HCT116 (cell line): Measurements from ENCODE around the gene MBTPS1. TPM values are rescaled to one million over a fixed set of nuclear protein-coding genes. Genes with fewer than 3 reads are reported as not detected.

Experiments
- ATAC-seq: fragments of 200-7000 bp; cut with Tn5 transposase; 2 replicates; pipeline ENCODE4 v1.9.1; 2020; ENCODE audit warnings: mild to moderate bottlenecking, moderate library complexity
- BruUV-seq: library from RNA; stranded (reverse); fragments of 400-500 nt; replicated peaks from 2 replicates; lab custom pipeline; 2021; lab: Mats Ljungman, UMichigan
- CTCF ChIA-PET: fragments of 300-600 bp; sonication (Branson Sonifier 250); formaldehyde crosslinking; loops from one replicate; lab custom pipeline; 2021; ENCODE audit warnings: antibody characterized with exemption; lab: Charles Lee
- POLR2A ChIA-PET: fragments of 300-600, 350-600 bp; sonication (Branson Sonifier 250); formaldehyde crosslinking; loops from one replicate; lab custom pipeline; 2021; ENCODE audit warnings: antibody characterized with exemption; lab: Charles Lee
- RAD21 ChIA-PET, 2 experiments: fragments of 300-600 bp; sonication (Branson Sonifier 250); formaldehyde crosslinking; loops; one replicate each; lab custom pipeline; 2023; ENCODE audit warnings: low total read pairs in 2 of 2; ENCODE audit not compliant: uncharacterized antibody in 2 of 2, unreplicated experiment in 2 of 2, low non-redundant PET in 1 of 2; lab: Charles Lee
- DNase-seq: peaks from one replicate; pipeline ENCODE4 v3.0.0-alpha.2; 2010; ENCODE audit warnings: low read depth, low spot score
- H2AFZ ChIP-seq: fragments of 200-600 bp; shearing (Covaris generic), sonication (generic); 2 replicates; pipeline ENCODE4 v1.6.1; 2017; ENCODE audit warnings: low read depth, mixed run types, mixed read lengths, antibody characterized with exemption, low read length; ENCODE audit not compliant: poor library complexity, severe bottlenecking
- H3K27ac ChIP-seq: 2 replicates; pipeline ENCODE4 v1.5.1; 2012; ENCODE audit warnings: low read depth, low read length
- H3K27me3 ChIP-seq: fragments of 200-600 bp; sonication (generic); 2 replicates; pipeline ENCODE4 v1.6.1; 2016; ENCODE audit warnings: mixed run types, low read length, mixed read lengths; ENCODE audit not compliant: insufficient read depth
- H3K36me3 ChIP-seq, 2 experiments: fragments of 200-500 bp in 1 of 2; fragments of 200-600 bp in 1 of 2; sonication (Bioruptor generic) in 1 of 2; sonication (generic) in 1 of 2; 2 replicates each; pipeline versions ENCODE4 v1.5.1 to v1.6.1; 2014 to 2016; ENCODE audit warnings: low read length in 2 of 2, inconsistent platforms in 1 of 2, mixed read lengths in 1 of 2, mixed run types in 1 of 2; ENCODE audit not compliant: insufficient read depth in 2 of 2, control insufficient read depth in 1 of 2
- H3K4me1 ChIP-seq, 2 experiments: fragments of 200-600 bp in 1 of 2; sonication (generic) in 1 of 2; 2 replicates each; pipeline versions ENCODE4 v1.5.1 to v1.6.1; 2012 to 2017; ENCODE audit warnings: low read length in 2 of 2, inconsistent platforms in 1 of 2, mild to moderate bottlenecking in 1 of 2, mixed read lengths in 1 of 2, mixed run types in 1 of 2, moderate library complexity in 1 of 2; ENCODE audit not compliant: insufficient read depth in 2 of 2, control insufficient read depth in 1 of 2
- H3K4me2 ChIP-seq: fragments of 200-600 bp; sonication (generic); 2 replicates; pipeline ENCODE4 v1.6.1; 2017; ENCODE audit warnings: mixed run types, low read length, mixed read lengths
- H3K4me3 ChIP-seq, 2 experiments: fragments of 200-600 bp in 1 of 2; sonication (generic) in 1 of 2; replicated peaks in 1 of 2; 2 replicates each; pipeline ENCODE4 v1.5.1; 2011 to 2016; ENCODE audit warnings: low read length in 2 of 2, control low read depth in 1 of 2, low read depth in 1 of 2, mild to moderate bottlenecking in 1 of 2, mixed read lengths in 1 of 2, mixed run types in 1 of 2
- H3K79me2 ChIP-seq: fragments of 200-600 bp; sonication (generic); 2 replicates; pipeline ENCODE4 v1.6.1; 2017; ENCODE audit warnings: mild to moderate bottlenecking, mixed run types, low read length, moderate library complexity, mixed read lengths; ENCODE audit not compliant: insufficient read depth
- H3K9ac ChIP-seq: fragments of 200-600 bp; sonication (generic); 2 replicates; pipeline ENCODE4 v1.6.1; 2016; ENCODE audit warnings: low read length, mixed read lengths
- H3K9me2 ChIP-seq: fragments of 200-600 bp; sonication (generic), shearing (Covaris generic); 2 replicates; pipeline ENCODE4 v1.6.1; 2017; ENCODE audit warnings: mixed run types, mild to moderate bottlenecking, moderate library complexity; ENCODE audit not compliant: insufficient read depth
- H3K9me3 ChIP-seq, 2 experiments: fragments of 200-500 bp in 1 of 2; fragments of 200-600 bp in 1 of 2; sonication (Bioruptor generic) in 1 of 2; sonication (generic) in 1 of 2; 2 replicates each; pipeline ENCODE4 v1.6.1; 2014 to 2017; ENCODE audit warnings: low read length in 2 of 2, mixed read lengths in 2 of 2, inconsistent platforms in 1 of 2, low read depth in 1 of 2, mild to moderate bottlenecking in 1 of 2, mixed run types in 1 of 2, moderate library complexity in 1 of 2; ENCODE audit not compliant: control insufficient read depth in 1 of 2, insufficient read depth in 1 of 2
- H4K20me1 ChIP-seq: fragments of 200-600 bp; sonication (generic), shearing (Covaris generic); 2 replicates; pipeline ENCODE4 v1.6.1; 2017; ENCODE audit warnings: mixed run types, mild to moderate bottlenecking, moderate library complexity; ENCODE audit not compliant: insufficient read depth
- ELF1 ChIP-seq: IDR thresholded peaks from 2 replicates; pipeline ENCODE4 v1.6.1; 2012; ENCODE audit warnings: low read depth, borderline replicate concordance
- EZH2 ChIP-seq: fragments of 200-600 bp; sonication (generic); IDR thresholded peaks from 2 replicates; pipeline ENCODE4 v1.6.1; 2017; ENCODE audit warnings: antibody characterized with exemption, mixed run types
- EZH2phosphoT487 ChIP-seq: fragments of 200-600 bp; IDR thresholded peaks from 2 replicates; pipeline ENCODE4 v1.6.1; 2018; ENCODE audit warnings: antibody characterized with exemption, borderline replicate concordance
- FOSL1 ChIP-seq: IDR thresholded peaks from 2 replicates; pipeline ENCODE4 v1.6.1; 2012; ENCODE audit warnings: low read depth
- POLR2A ChIP-seq: IDR thresholded peaks from 2 replicates; pipeline ENCODE4 v1.7.0; 2011; ENCODE audit warnings: borderline replicate concordance; ENCODE audit not compliant: insufficient read depth, insufficient read length; ENCODE audit errors: extremely low read depth
- POLR2AphosphoS5 ChIP-seq: IDR thresholded peaks from 2 replicates; pipeline ENCODE4 v1.6.1; 2011; ENCODE audit warnings: mild to moderate bottlenecking, low read depth, low read length, moderate library complexity
- SIN3A ChIP-seq: IDR thresholded peaks from 2 replicates; pipeline ENCODE4 v1.6.1; 2012; ENCODE audit warnings: low read depth
- TCF7L2 ChIP-seq: IDR thresholded peaks from 2 replicates; pipeline ENCODE4 v1.7.0; 2011; ENCODE audit warnings: borderline replicate concordance, inconsistent platforms; ENCODE audit not compliant: insufficient read depth, insufficient read length; ENCODE audit errors: extremely low read depth
- ZBTB33 ChIP-seq: IDR thresholded peaks from 2 replicates; pipeline ENCODE4 v1.6.1; 2011; ENCODE audit warnings: mild to moderate bottlenecking, low read length, moderate library complexity; ENCODE audit not compliant: insufficient replicate concordance; ENCODE audit errors: extremely low read depth
- intact Hi-C: fragments of 100-400 bp; cut with micrococcal nuclease; formaldehyde crosslinking; loops from 2 replicates; pipeline ENCODE4 v1.10.0; 2022
- total RNA-seq: library from RNA; stranded (reverse); gene quantifications from one replicate; pipeline ENCODE4 v1.2.1, GENCODE V29; 2021; ENCODE audit not compliant: unreplicated experiment

MBTPS1 gene
- total RNA-seq, 1 experiment from 2014 or later = 111 TPM

DNA sequence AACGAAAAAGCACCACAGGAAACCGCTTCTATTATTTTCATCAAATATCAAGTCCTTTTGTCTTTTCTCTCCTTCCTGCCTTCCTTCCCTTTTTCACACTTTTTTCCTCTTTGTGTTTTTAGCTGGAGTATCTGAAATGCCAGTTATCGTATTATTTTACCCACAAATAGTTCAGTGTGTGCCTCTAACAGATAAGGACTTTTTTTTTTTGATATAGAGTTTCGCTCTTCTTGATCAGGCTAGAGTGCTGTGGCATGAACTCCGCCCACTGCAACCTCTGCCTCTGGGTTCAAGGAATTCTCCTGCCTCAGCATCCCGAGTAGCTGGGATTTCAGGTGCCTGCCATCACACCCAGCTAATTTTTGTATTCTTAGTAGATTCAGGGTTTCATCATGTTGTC lies 39.0 kb upstream of the MBTPS1 start:
- Histone ChIP-seq H3K4me1 (peaks cover 0 to 10% of the 10 kb centered on the region in 2 experiments; a peak in 2 of 4 replicates), H3K79me2 (no peaks in the 10 kb centered on the region), H3K9ac (no peak overlapping the region), H4K20me1 (no peaks in the 10 kb centered on the region), H2AFZ (no peak overlapping the region), H3K27ac (no peak overlapping the region), H3K27me3 (peaks cover 7% of the 10 kb centered on the region; the same call in 1 of the 2 replicates), H3K9me3 (no peaks in the 10 kb centered on the region; a peak in 1 of 4 replicates), H3K9me2 (no peaks in the 10 kb centered on the region), H3K36me3 (no peaks in the 10 kb centered on the region), H3K4me3 (no peak overlapping the region), H3K4me2 (no peak overlapping the region)
- no peak for DNase-seq
- RAD21 ChIA-PET = no interaction called here
- ATAC-seq = no peak
- POLR2A ChIA-PET = no interaction called here
- BruUV-seq = no TSS peak
- intact Hi-C loops = no loop called here
- TF ChIP-seq EZH2 = no peak
- TF ChIP-seq SIN3A = no peak
- no peak for TF ChIP-seq ZBTB33
- TF ChIP-seq POLR2AphosphoS5 = no peak
- TF ChIP-seq TCF7L2 = no peak
- TF ChIP-seq EZH2phosphoT487 = no peak
- no peak for TF ChIP-seq ELF1
- TF ChIP-seq POLR2A = no peak
- TF ChIP-seq FOSL1 = no peak
- CTCF ChIA-PET = interaction anchor here (1.8 kb wide), 1 partner anchor 31 kb away, joined by 8 read pairs; the partner anchor contains the start of gene TAF1C
